ENCODE measurements around the gene PTPRJ. TPM values are rescaled to one million over a fixed set of nuclear protein-coding genes. Genes with fewer than 3 reads are reported as not detected.

PTPRJ gene
- 5.5 and 7.3 TPM in 2 replicates for total RNA-seq

GRCh38 chr11:47980088-47980906 is at the start of gene PTPRJ:
Gene PTPRJ, plus strand, starts transcription at chr11:47980559. Its CDS starts 354 bp downstream, at chr11:47980913.

GRCh38 chr11:48216510-48216909 is 236.2 kb downstream of the PTPRJ start, which contains the start of gene OR4B1:
Gene OR4B1, plus strand, starts transcription at chr11:48216810. Its CDS starts 0 bp downstream, at chr11:48216810.

Other genes starting within 250 kb of the PTPRJ start
- gene FNBP4, start 213.2 kb upstream of the PTPRJ start, total RNA-seq = 62.0 and 86.0 TPM in 2 replicates
- 25.3 and 45.2 TPM in 2 replicates for gene NUP160, start 132.2 kb upstream of the PTPRJ start, total RNA-seq
- not detected in 2 replicates for gene OR4B1, start 236.3 kb downstream of the PTPRJ start, total RNA-seq

All from smooth muscle cell of trachea (primary cell).